IMR-90 (cell line): ENCODE data around the gene NPIPB8. TPM values are rescaled to one million over a fixed set of nuclear protein-coding genes. Genes with fewer than 3 reads are reported as not detected.

Source experiments
- ATAC-seq: fragments of 200-7000 bp; cut with Tn5 transposase; 2 replicates; pipeline ENCODE4 v1.9.1; 2020; ENCODE audit warnings: low read depth, mild to moderate bottlenecking, moderate library complexity
- BruUV-seq: library from RNA; stranded (reverse); fragments of 400-500 nt; replicated peaks from 2 replicates; lab custom pipeline; 2021; lab: Mats Ljungman, UMichigan
- CTCF ChIA-PET: fragments of 300-600 bp; formaldehyde crosslinking; extraction: SDS; loops from one replicate; lab custom pipeline; 2021; ENCODE audit warnings: antibody characterized with exemption; lab: Yijun Ruan, JAX
- POLR2A ChIA-PET: fragments of 300-600 bp; sonication (Branson Sonifier 250); formaldehyde crosslinking; loops from one replicate; lab custom pipeline; 2022; ENCODE audit warnings: antibody characterized with exemption; ENCODE audit not compliant: unreplicated experiment; lab: Charles Lee
- DNase-seq: peaks from one replicate; pipeline ENCODE4 v3.0.0; 2013
- H2AFZ ChIP-seq: replicated peaks from 2 replicates; pipeline ENCODE3; 2013; ENCODE audit warnings: low read length, mild to moderate bottlenecking; ENCODE audit not compliant: poor library complexity
- H2AK5ac ChIP-seq: 2 replicates; pipeline ENCODE4 v1.6.1; 2013; ENCODE audit warnings: low read depth, low read length, inconsistent platforms
- H2AK9ac ChIP-seq: replicated peaks from 2 replicates; pipeline ENCODE3; 2013; ENCODE audit warnings: mild to moderate bottlenecking, low read depth, low read length, moderate library complexity; ENCODE audit not compliant: poor library complexity
- H2BK120ac ChIP-seq: 2 replicates; pipeline ENCODE4 v1.6.1; 2013; ENCODE audit warnings: low read depth, low read length, inconsistent platforms
- H2BK15ac ChIP-seq: 3 replicates; pipeline ENCODE4 v1.6.1; 2013; ENCODE audit warnings: low read depth, low read length, inconsistent platforms
- H2BK20ac ChIP-seq: 2 replicates; pipeline ENCODE4 v1.6.1; 2013; ENCODE audit warnings: low read depth, mild to moderate bottlenecking, inconsistent platforms, low read length, moderate library complexity
- H2BK5ac ChIP-seq: 2 replicates; pipeline ENCODE4 v1.6.1; 2013; ENCODE audit warnings: mild to moderate bottlenecking, low read depth, low read length, inconsistent platforms; ENCODE audit not compliant: poor library complexity, severe bottlenecking
- H3K14ac ChIP-seq: replicated peaks from 2 replicates; pipeline ENCODE4 v1.6.1; 2013; ENCODE audit warnings: low read depth, low read length, inconsistent platforms
- H3K18ac ChIP-seq: 2 replicates; pipeline ENCODE4 v1.6.1; 2013; ENCODE audit warnings: low read depth, low read length, control low read depth
- H3K23ac ChIP-seq: 2 replicates; pipeline ENCODE4 v1.6.1; 2013; ENCODE audit warnings: low read depth, low read length, inconsistent platforms
- H3K27ac ChIP-seq: 2 replicates; pipeline ENCODE4 v1.5.1; 2013; ENCODE audit warnings: mild to moderate bottlenecking, control low read depth, low read length; ENCODE audit not compliant: insufficient read depth
- H3K27me3 ChIP-seq: 2 replicates; pipeline ENCODE4 v1.6.1; 2013; ENCODE audit warnings: low read length; ENCODE audit not compliant: control insufficient read depth, insufficient read depth
- H3K36me3 ChIP-seq: 2 replicates; pipeline ENCODE4 v1.6.1; 2013; ENCODE audit warnings: low read length, mixed read lengths; ENCODE audit not compliant: control insufficient read depth, insufficient read depth
- H3K4ac ChIP-seq: 2 replicates; pipeline ENCODE4 v1.6.1; 2013; ENCODE audit warnings: low read depth, low read length, inconsistent platforms
- H3K4me1 ChIP-seq: 2 replicates; pipeline ENCODE4 v1.6.1; 2013; ENCODE audit warnings: low read length, mixed read lengths; ENCODE audit not compliant: control insufficient read depth, insufficient read depth
- H3K4me2 ChIP-seq: 2 replicates; pipeline ENCODE4 v1.6.1; 2013; ENCODE audit warnings: low read depth, mild to moderate bottlenecking, control low read depth, low read length, moderate library complexity
- H3K4me3 ChIP-seq: 2 replicates; pipeline ENCODE4 v1.5.1; 2013; ENCODE audit warnings: low read depth, mild to moderate bottlenecking, control low read depth, low read length, moderate library complexity; ENCODE audit not compliant: insufficient read depth
- H3K56ac ChIP-seq: 2 replicates; pipeline ENCODE4 v1.6.1; 2013; ENCODE audit warnings: low read length, inconsistent platforms; ENCODE audit not compliant: insufficient read depth; ENCODE audit errors: extremely low read depth
- H3K79me1 ChIP-seq, 2 experiments: 2 replicates each; pipeline ENCODE4 v1.6.1; 2013; ENCODE audit warnings: low read length in 2 of 2, inconsistent platforms in 1 of 2, low read depth in 1 of 2
- H3K9ac ChIP-seq: 2 replicates; pipeline ENCODE4 v1.6.1; 2013; ENCODE audit warnings: low read depth, low read length, control low read depth
- H3K9me1 ChIP-seq: 2 replicates; pipeline ENCODE4 v1.6.1; 2013; ENCODE audit warnings: low read length, inconsistent platforms; ENCODE audit not compliant: insufficient read depth
- H3K9me3 ChIP-seq: 2 replicates; pipeline ENCODE4 v1.6.1; 2013; ENCODE audit warnings: low read length; ENCODE audit not compliant: control insufficient read depth, insufficient read depth
- H4K20me1 ChIP-seq: 2 replicates; pipeline ENCODE4 v1.6.1; 2013; ENCODE audit warnings: low read length, inconsistent platforms; ENCODE audit not compliant: insufficient read depth
- H4K5ac ChIP-seq: 2 replicates; pipeline ENCODE4 v1.6.1; 2013; ENCODE audit warnings: mild to moderate bottlenecking, low read depth, low read length, control low read depth
- H4K8ac ChIP-seq, 2 experiments: 2 replicates each; pipeline ENCODE4 v1.6.1; 2013; ENCODE audit warnings: low read depth in 2 of 2, low read length in 2 of 2, control low read depth in 1 of 2, inconsistent platforms in 1 of 2
- H4K91ac ChIP-seq: 2 replicates; pipeline ENCODE4 v1.6.1; 2013; ENCODE audit warnings: low read depth, low read length, inconsistent platforms; ENCODE audit not compliant: insufficient read depth
- BHLHE40 ChIP-seq: fragments of 150-350 bp; IDR thresholded peaks from 2 replicates; pipeline ENCODE4 v1.6.1; 2016; ENCODE audit warnings: mild to moderate bottlenecking, low read depth, low read length
- CEBPB ChIP-seq: IDR thresholded peaks from 2 replicates; pipeline ENCODE4 v1.6.1; 2012; ENCODE audit warnings: low read depth, low read length, improper control_type of control experiment
- CHD1 ChIP-seq: IDR thresholded peaks from 2 replicates; pipeline ENCODE4 v1.6.1; 2012; ENCODE audit warnings: low read depth, low read length, improper control_type of control experiment
- CTCF ChIP-seq: conservative IDR thresholded peaks from 2 replicates; pipeline ENCODE4 v1.5.1; 2012; ENCODE audit warnings: mild to moderate bottlenecking, low read depth, low read length, improper control_type of control experiment
- ELK1 ChIP-seq: fragments of 150-350 bp; IDR thresholded peaks from 2 replicates; pipeline ENCODE4 v1.6.1; 2016; ENCODE audit warnings: low read depth, mild to moderate bottlenecking, low read length, moderate library complexity, borderline replicate concordance
- FOS ChIP-seq: fragments of 150-350 bp; IDR thresholded peaks from 2 replicates; pipeline ENCODE4 v1.6.1; 2016; ENCODE audit warnings: low read depth, low read length
- MAFK ChIP-seq: IDR thresholded peaks from 2 replicates; pipeline ENCODE4 v1.6.1; 2012; ENCODE audit warnings: low read depth, low read length, improper control_type of control experiment
- MAZ ChIP-seq: IDR thresholded peaks from 2 replicates; pipeline ENCODE4 v1.6.1; 2012; ENCODE audit warnings: low read depth, mild to moderate bottlenecking, low read length, improper control_type of control experiment, moderate library complexity, borderline replicate concordance
- NFE2L2 ChIP-seq: fragments of 150-350 bp; IDR thresholded peaks from 2 replicates; pipeline ENCODE4 v1.6.1; 2016; ENCODE audit warnings: low read depth, mild to moderate bottlenecking, low read length
- POLR2A ChIP-seq: IDR thresholded peaks from 2 replicates; pipeline ENCODE4 v1.6.1; 2012; ENCODE audit warnings: mild to moderate bottlenecking, low read depth, low read length
- RAD21 ChIP-seq: IDR thresholded peaks from 2 replicates; pipeline ENCODE4 v1.6.1; 2012; ENCODE audit warnings: low read length, improper control_type of control experiment
- RCOR1 ChIP-seq: IDR thresholded peaks from 2 replicates; pipeline ENCODE4 v1.6.1; 2012; ENCODE audit warnings: mild to moderate bottlenecking, low read length, improper control_type of control experiment; ENCODE audit not compliant: insufficient replicate concordance
- RFX5 ChIP-seq: IDR thresholded peaks from 2 replicates; pipeline ENCODE4 v1.8.0; 2012; ENCODE audit warnings: low read depth, mild to moderate bottlenecking, low read length, moderate library complexity
- SMC3 ChIP-seq: fragments of 150-350 bp; IDR thresholded peaks from 2 replicates; pipeline ENCODE4 v1.6.1; 2016; ENCODE audit warnings: low read depth, mild to moderate bottlenecking, antibody characterized with exemption, low read length, moderate library complexity
- WGBS, 2 experiments: methylation state at CpG; one replicate each; pipeline versions ENCODE4 v1.1.5 to v1.1.7; 2013; ENCODE audit warnings: missing lambda C conversion rate in 2 of 2; ENCODE audit not compliant: insufficient read length in 1 of 2; ENCODE audit errors: extremely low coverage in 2 of 2; 5-methylcytosine and 5-hydroxymethylcytosine counted together
- dilution Hi-C: fragments of 300-500 bp; cut with HindIII; formaldehyde crosslinking; loops from one replicate; pipeline ENCODE4 v1.14.3; 2018; ENCODE audit warnings: low sequenced_read_pairs; ENCODE audit not compliant: unreplicated experiment
- in situ Hi-C: fragments of 300-500 bp; cut with MboI; formaldehyde crosslinking; loops from 3 replicates; pipeline ENCODE4 v1.14.3; 2019; ENCODE audit warnings: low sequenced_read_pairs, inconsistent platforms, mixed read lengths
- intact Hi-C: fragments of 100-400 bp; cut with micrococcal nuclease; formaldehyde crosslinking; loops from 2 replicates; pipeline ENCODE4 v1.10.0; 2022
- polyA plus RNA-seq, 3 experiments: library from polyadenylated mRNA; depleted of rRNA; stranded (reverse); fragments of >200 nt; gene quantifications; 2 replicates each; pipeline ENCODE4 v1.2.3, GENCODE V29; 2012; ENCODE audit warnings: low replicate concordance in 1 of 3
- total RNA-seq: library from RNA; depleted of rRNA; stranded (reverse); fragments of >200 nt; gene quantifications from 2 replicates; pipeline ENCODE4 v1.2.3, GENCODE V29; 2012
- TF ChIP-seq, protein P1 (sequence below): fragments of 150-350 bp; IDR thresholded peaks from 2 replicates; pipeline ENCODE4 v1.6.1; 2017; ENCODE audit warnings: mild to moderate bottlenecking, antibody characterized with exemption, low read length, low read depth

The NPIPB8 gene
- total and polyA plus RNA-seq, 2 of the 4 experiments (the other 2 are of a cell fraction), result not detected

DNA sequence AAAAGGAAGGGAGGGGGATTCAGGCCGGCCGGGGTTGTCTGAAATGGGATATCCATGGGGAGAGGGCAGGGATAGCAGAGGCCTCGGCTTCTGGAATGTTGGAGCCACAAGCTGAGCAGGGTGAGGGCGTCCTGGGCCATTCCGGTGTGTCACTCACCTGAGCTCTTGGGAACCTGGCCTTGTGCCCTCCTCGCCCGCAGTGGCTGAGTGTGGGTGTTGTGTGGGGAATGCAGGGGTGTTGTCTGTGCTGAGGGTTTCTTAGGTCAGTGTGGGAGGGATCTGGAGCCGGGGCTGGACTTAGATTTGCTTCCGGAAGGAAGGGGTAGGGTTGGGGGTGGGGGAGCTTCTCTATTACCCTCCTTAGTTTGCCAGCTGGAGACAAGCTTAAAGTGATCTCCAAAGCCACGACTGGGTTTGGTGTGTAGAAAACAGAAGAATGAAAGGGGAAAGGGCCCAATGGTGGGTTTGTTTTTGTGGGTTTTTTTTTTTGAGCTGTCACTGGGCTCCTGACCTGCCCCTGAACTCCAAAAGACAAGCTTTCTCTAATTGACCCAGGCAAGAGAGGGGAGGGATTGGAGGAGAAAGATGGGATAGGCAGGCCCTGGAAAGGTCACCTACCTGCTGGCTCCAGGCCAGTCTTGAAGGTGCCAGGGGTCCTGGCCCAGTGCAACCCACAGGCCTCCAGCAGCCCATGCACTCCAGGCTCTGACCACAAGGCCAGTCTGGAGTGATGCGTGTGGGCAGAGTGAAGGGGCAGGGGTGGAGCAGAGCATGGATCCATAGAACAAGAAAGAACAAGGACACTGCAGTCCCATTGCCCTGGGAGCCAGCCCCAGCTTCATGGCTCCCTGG, 40.8 kb upstream of the NPIPB8 start, which contains the start of gene SULT1A2:
TSS of gene SULT1A2 (minus strand) at position 211 of the 852 bp plus-strand sequence. CDS start 1,120 bp downstream, outside the sequence.
- in situ Hi-C loops (no loop called here), intact Hi-C loops (no loop called here), dilution Hi-C loops (no loop called here)
- Histone ChIP-seq H3K56ac (no peak within 1 kb of the TSS), H3K9ac (no peak within 1 kb of the TSS), H4K8ac (no peak within 1 kb of the TSS), H3K23ac (no peak within 1 kb of the TSS), H3K27ac (no peak within 1 kb of the TSS), H3K18ac (no peak within 1 kb of the TSS), H3K14ac (no peak within 1 kb of the TSS), H2BK20ac (no peak within 1 kb of the TSS), H3K4me3 (no peak within 1 kb of the TSS), H3K79me1 (no peaks in the 10 kb centered on the region), H3K4me2 (no peak within 1 kb of the TSS), H3K4me1 (no peaks in the 10 kb centered on the region), H3K27me3 (peaks cover 2% of the 10 kb centered on the region; the same call in 1 of the 2 replicates), H2AK9ac (no peak within 1 kb of the TSS), H2BK15ac (no peak within 1 kb of the TSS), H3K4ac (no peak within 1 kb of the TSS), H3K36me3 (peaks cover 1% of the 10 kb centered on the region; the same call in 1 of the 2 replicates), H4K5ac (no peak within 1 kb of the TSS), H2BK120ac (no peak within 1 kb of the TSS), H2AFZ (no peak within 1 kb of the TSS), H2AK5ac (no peak within 1 kb of the TSS), H2BK5ac (no peak within 1 kb of the TSS), H4K91ac (no peak within 1 kb of the TSS), H4K20me1 (no peaks in the 10 kb centered on the region), H3K9me1 (no peaks in the 10 kb centered on the region), H3K9me3 (no peaks in the 10 kb centered on the region)
- DNase-seq (no peak), ATAC-seq (peak; percentile 47)
- ChIA-PET CTCF (interaction anchor here (0.6 kb wide), 1 partner anchor 8 kb away, joined by 3 read pairs; no protein-coding TSS in a partner anchor), POLR2A (interaction anchor here (0.7 kb wide), 1 partner anchor 11 kb away, joined by 4 read pairs; no protein-coding TSS in a partner anchor)
- BruUV-seq, result no TSS peak
- no CpG with 5 or more reads among the region's 11 CpGs for WGBS, 2 experiments
- no peak for TF ChIP-seq MAFK
- no peak for TF ChIP-seq CEBPB
- TF ChIP-seq CHD1, result no peak
- no peak for TF ChIP-seq RFX5
- TF ChIP-seq FOS, result no peak
- TF ChIP-seq, protein P1, sequence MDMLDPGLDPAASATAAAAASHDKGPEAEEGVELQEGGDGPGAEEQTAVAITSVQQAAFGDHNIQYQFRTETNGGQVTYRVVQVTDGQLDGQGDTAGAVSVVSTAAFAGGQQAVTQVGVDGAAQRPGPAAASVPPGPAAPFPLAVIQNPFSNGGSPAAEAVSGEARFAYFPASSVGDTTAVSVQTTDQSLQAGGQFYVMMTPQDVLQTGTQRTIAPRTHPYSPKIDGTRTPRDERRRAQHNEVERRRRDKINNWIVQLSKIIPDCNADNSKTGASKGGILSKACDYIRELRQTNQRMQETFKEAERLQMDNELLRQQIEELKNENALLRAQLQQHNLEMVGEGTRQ, result no peak
- TF ChIP-seq ELK1, result no peak
- TF ChIP-seq BHLHE40, result no peak
- no peak for TF ChIP-seq SMC3
- no peak for TF ChIP-seq MAZ
- TF ChIP-seq CTCF, result no peak
- no peak for TF ChIP-seq POLR2A
- no peak for TF ChIP-seq RCOR1
- TF ChIP-seq RAD21, result no peak
- no peak for TF ChIP-seq NFE2L2
